ENCODE results near the gene HBE1. TPM values are rescaled to one million over a fixed set of nuclear protein-coding genes. Genes with fewer than 3 reads are reported as not detected.

Gene HBE1
- total and polyA plus RNA-seq, 9 of the 15 experiments (the other 6 are each of a cell fraction or from before 2014, with no cell fraction given), result 612 to 10,250 (median 2,181) TPM

- peak; percentile 69; the same call in 1 of the 2 replicates for TF ChIP-seq CC2D1A (IDR thresholded peaks at IDR 0.05)
- TF ChIP-seq TFAM (CRISPR knock-in tag; conservative IDR thresholded peaks at IDR 0.05), result no peak
- TF ChIP-seq NFYB (IDR thresholded peaks at IDR 0.05; ENCODE audit: extremely low read depth, insufficient read length), result no peak
- peak; percentile 20; the same call in 1 of the 2 replicates for TF ChIP-seq RNF2 (IDR thresholded peaks at IDR 0.05)
- TF ChIP-seq SMARCE1 (IDR thresholded peaks at IDR 0.05), result peak; percentile 33; the same call in 1 of the 2 replicates
- no peak for TF ChIP-seq ADNP (tag; IDR thresholded peaks at IDR 0.05)
- TF ChIP-seq SLC30A9 (CRISPR knock-in tag; IDR thresholded peaks at IDR 0.05), result no peak
- no peak for TF ChIP-seq STAT5B (CRISPR knock-in tag; IDR thresholded peaks at IDR 0.05)
- TF ChIP-seq HMG20B (CRISPR knock-in tag; IDR thresholded peaks at IDR 0.05), result no peak
- TF ChIP-seq ZFP91 (CRISPR knock-in tag; IDR thresholded peaks at IDR 0.05), result no peak
- TF ChIP-seq RHOXF2B (CRISPR knock-in tag; conservative IDR thresholded peaks at IDR 0.05), result no peak
- TF ChIP-seq RFX1 (IDR thresholded peaks at IDR 0.05), result no peak
- TF ChIP-seq GTF2E2 (tag; IDR thresholded peaks at IDR 0.05), result no peak
- TF ChIP-seq HES1 (IDR thresholded peaks at IDR 0.05; ENCODE audit: low read depth), result no peak
- no peak for TF ChIP-seq ZNF518B (CRISPR knock-in tag; IDR thresholded peaks at IDR 0.05)
- no peak for TF ChIP-seq ZNF280A (IDR thresholded peaks at IDR 0.05; ENCODE audit: low read depth, partially characterized antibody)
- no peak for TF ChIP-seq ZNF551 (CRISPR knock-in tag; IDR thresholded peaks at IDR 0.05)
- TF ChIP-seq SAFB (IDR thresholded peaks at IDR 0.05; ENCODE audit: borderline replicate concordance, low read depth, low read length), result no peak
- peak; percentile 89; the same call in 1 of the 2 replicates for TF ChIP-seq TAL1 (IDR thresholded peaks at IDR 0.05)
- TF ChIP-seq FOXO4 (CRISPR knock-in tag; IDR thresholded peaks at IDR 0.05), result no peak
Measured at GRCh38 chr11:5284637-5285036, 14.9 kb upstream of the HBE1 start (continued).

All from K562 (cell line).